Progenitor cell of endocrine pancreas (in vitro differentiated cells): Measurements from ENCODE around the gene FNBP1L. TPM values are rescaled to one million over a fixed set of nuclear protein-coding genes. Genes with fewer than 3 reads are reported as not detected.

Experiments used
- DNase-seq: peaks from one replicate; pipeline ENCODE4 v3.0.0; 2021; ENCODE audit warnings: low spot score; ENCODE audit not compliant: unreplicated experiment
- H3K27ac Mint-ChIP-seq: 2 replicates; pipeline ENCODE4 v1.8.0; 2021; ENCODE audit warnings: mild to moderate bottlenecking, moderate library complexity, mixed read lengths
- H3K27me3 Mint-ChIP-seq: 2 replicates; pipeline ENCODE4 v1.8.0; 2021; ENCODE audit warnings: mixed read lengths
- H3K36me3 Mint-ChIP-seq: 2 replicates; pipeline ENCODE4 v1.8.0; 2022; ENCODE audit warnings: mixed read lengths; ENCODE audit not compliant: insufficient read depth
- H3K4me1 Mint-ChIP-seq: 2 replicates; pipeline ENCODE4 v1.8.0; 2021; ENCODE audit warnings: low read depth, mixed read lengths
- H3K4me3 Mint-ChIP-seq: 2 replicates; pipeline ENCODE4 v1.8.0; 2021; ENCODE audit warnings: low read depth, mild to moderate bottlenecking, moderate library complexity, mixed read lengths
- H3K9me3 Mint-ChIP-seq: 2 replicates; pipeline ENCODE4 v1.8.0; 2021; ENCODE audit warnings: low read depth, mixed read lengths
- total RNA-seq: library from RNA; stranded (reverse); gene quantifications from 2 replicates; pipeline ENCODE4 v1.2.1, GENCODE V29; 2021
- TF ChIP-seq, protein P1 (sequence below): fragments of 200-600 bp; sonication (generic); IDR thresholded peaks from one replicate; pipeline ENCODE4 v1.5.0; 2021; ENCODE audit warnings: antibody characterized with exemption, mild to moderate bottlenecking; ENCODE audit not compliant: unreplicated experiment

The FNBP1L gene
- total RNA-seq, 1 donor from 2014 or later = 136 TPM

DNA sequence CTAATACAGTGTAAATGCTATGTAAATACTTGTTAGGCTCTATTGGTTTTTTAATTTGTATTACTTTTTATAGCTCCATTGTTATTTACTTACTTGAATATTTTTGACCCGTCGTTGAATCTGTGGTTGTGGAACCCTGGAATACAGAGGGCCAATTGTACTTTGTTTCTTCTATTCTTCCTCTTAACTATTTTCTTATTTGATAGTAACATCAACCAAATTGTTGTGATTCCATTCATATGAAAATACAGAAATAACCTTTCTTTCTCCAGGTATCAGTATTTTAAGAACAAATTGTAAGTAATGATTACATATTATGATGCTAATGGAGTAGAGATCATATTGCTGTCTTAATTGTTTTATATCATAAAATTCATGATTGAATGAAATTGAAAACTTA is 73.7 kb downstream of the FNBP1L start:
- peaks cover 22% of the 10 kb centered on the region for H3K36me3 Mint-ChIP-seq

DNA sequence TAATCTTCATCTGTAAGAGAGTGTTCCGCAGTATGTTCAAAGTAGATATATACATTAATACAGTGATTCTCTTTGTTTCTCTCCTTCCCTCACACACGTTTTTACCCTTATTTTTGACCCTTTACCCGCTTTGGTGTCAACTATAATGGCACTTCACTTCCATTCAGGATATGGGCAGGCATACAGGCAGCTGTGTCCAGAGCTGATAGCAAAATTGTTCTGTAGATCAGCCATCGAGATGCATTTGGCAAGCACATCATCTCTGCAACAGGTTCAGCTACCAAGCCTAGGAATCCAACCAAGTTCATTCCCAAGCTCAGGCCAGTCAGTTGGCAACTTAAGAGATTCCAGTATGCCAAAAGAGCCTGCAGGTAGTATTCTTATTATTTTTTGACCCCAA is 74.8 kb downstream of the FNBP1L start:
- Mint-ChIP-seq H3K4me3 (no peak overlapping the region), H3K4me1 (peaks cover 3% of the 10 kb centered on the region), H3K27ac (no peak overlapping the region), H3K36me3 (peaks cover 19% of the 10 kb centered on the region), H3K9me3 (peaks cover 3% of the 10 kb centered on the region), H3K27me3 (no peaks in the 10 kb centered on the region)
- no peak for DNase-seq
- TF ChIP-seq, protein P1, sequence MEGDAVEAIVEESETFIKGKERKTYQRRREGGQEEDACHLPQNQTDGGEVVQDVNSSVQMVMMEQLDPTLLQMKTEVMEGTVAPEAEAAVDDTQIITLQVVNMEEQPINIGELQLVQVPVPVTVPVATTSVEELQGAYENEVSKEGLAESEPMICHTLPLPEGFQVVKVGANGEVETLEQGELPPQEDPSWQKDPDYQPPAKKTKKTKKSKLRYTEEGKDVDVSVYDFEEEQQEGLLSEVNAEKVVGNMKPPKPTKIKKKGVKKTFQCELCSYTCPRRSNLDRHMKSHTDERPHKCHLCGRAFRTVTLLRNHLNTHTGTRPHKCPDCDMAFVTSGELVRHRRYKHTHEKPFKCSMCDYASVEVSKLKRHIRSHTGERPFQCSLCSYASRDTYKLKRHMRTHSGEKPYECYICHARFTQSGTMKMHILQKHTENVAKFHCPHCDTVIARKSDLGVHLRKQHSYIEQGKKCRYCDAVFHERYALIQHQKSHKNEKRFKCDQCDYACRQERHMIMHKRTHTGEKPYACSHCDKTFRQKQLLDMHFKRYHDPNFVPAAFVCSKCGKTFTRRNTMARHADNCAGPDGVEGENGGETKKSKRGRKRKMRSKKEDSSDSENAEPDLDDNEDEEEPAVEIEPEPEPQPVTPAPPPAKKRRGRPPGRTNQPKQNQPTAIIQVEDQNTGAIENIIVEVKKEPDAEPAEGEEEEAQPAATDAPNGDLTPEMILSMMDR = no peak

More for the DNA sequence above, 73.7 kb downstream of the FNBP1L start:
- no peaks in the 10 kb centered on the region for H3K27me3 Mint-ChIP-seq
- no peak for DNase-seq
- peaks cover 3% of the 10 kb centered on the region for H3K9me3 Mint-ChIP-seq
- peaks cover 3% of the 10 kb centered on the region for H3K4me1 Mint-ChIP-seq
- H3K4me3 Mint-ChIP-seq = no peak overlapping the region
- TF ChIP-seq, protein P1 = no peak
- no peak overlapping the region for H3K27ac Mint-ChIP-seq

- TF ChIP-seq, protein P1 = no peak
- Mint-ChIP-seq H3K4me3 (no peak overlapping the region), H3K27me3 (no peaks in the 10 kb centered on the region), H3K27ac (no peak overlapping the region), H3K4me1 (peaks cover 6% of the 10 kb centered on the region), H3K36me3 (peaks cover 23% of the 10 kb centered on the region), H3K9me3 (peaks cover 3% of the 10 kb centered on the region)
- no peak for DNase-seq
Observed at GRCh38 chr1:93525431-93525830, 77.5 kb downstream of the FNBP1L start.

DNA sequence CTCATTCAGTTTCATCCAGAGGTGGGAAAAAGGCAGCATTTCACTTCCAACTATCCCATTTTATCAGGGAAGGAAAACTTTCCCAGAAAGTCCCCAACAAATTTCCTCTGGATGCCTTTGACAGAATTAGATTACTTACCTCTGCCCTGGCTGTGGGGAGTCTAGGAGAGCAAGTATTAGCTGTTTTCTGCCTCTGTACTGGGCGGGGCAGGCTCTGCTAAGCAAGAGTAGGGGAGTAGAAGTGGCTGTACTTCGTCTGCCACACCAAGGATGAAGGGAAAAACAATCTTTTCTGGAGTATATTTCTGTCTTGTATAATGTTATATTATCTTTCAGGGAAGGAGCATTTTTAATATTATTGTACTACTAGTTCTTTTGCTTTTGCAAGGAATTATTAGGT is 78.5 kb downstream of the FNBP1L start:
- no peak for DNase-seq
- TF ChIP-seq, protein P1 = no peak
- H3K4me1 Mint-ChIP-seq = peaks cover 6% of the 10 kb centered on the region
- no peak overlapping the region for H3K4me3 Mint-ChIP-seq
- H3K27me3 Mint-ChIP-seq = no peaks in the 10 kb centered on the region
- no peak overlapping the region for H3K27ac Mint-ChIP-seq
- H3K9me3 Mint-ChIP-seq = peaks cover 3% of the 10 kb centered on the region
- peaks cover 22% of the 10 kb centered on the region for H3K36me3 Mint-ChIP-seq

DNA sequence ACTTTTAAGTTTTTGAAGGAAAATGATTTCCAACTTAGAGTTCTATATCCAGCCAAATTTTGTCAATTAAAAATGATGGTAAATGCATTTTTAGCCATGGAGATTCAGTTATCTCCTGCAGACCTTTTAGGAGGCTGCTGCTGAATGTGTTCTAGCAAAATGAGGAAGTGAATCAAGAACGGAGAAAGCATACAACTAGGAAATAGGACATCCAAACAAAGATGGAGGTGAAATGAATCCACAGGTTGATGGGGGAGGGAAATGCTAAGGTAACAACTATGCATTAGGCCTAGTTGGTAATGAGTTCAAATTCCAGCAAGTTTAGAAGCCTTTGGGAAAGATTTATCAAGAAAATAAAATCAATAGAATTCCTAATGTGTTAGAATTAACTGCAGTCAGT is 80.5 kb downstream of the FNBP1L start:
- no peak overlapping the region for H3K4me3 Mint-ChIP-seq
- TF ChIP-seq, protein P1 = no peak
- H3K27ac Mint-ChIP-seq = no peak overlapping the region
- DNase-seq = no peak
- H3K9me3 Mint-ChIP-seq = no peaks in the 10 kb centered on the region
- H3K36me3 Mint-ChIP-seq = peaks cover 30% of the 10 kb centered on the region
- H3K27me3 Mint-ChIP-seq = no peaks in the 10 kb centered on the region
- H3K4me1 Mint-ChIP-seq = peaks cover 6% of the 10 kb centered on the region
